ENCODE data around the gene MS4A15. TPM values are rescaled to one million over a fixed set of nuclear protein-coding genes. Genes with fewer than 3 reads are reported as not detected.

The MS4A15 gene
- total and polyA plus RNA-seq, 12 donors, result 0.07 to 0.28 (median 0.23) TPM; not detected in 8

- Histone ChIP-seq H3K4me1 (replicated peaks in 1 of 2) (no peaks in the 10 kb centered on the region), H3K4me3 (no peak overlapping the region), H3K27ac (no peak overlapping the region), H3K27me3 (no peaks in the 10 kb centered on the region), H3K36me3 (replicated peaks in 1 of 2) (no peaks in the 10 kb centered on the region), H3K9me3 (replicated peaks in 1 of 3) (no peaks in the 10 kb centered on the region)
- TF ChIP-seq POLR2A (IDR thresholded peaks at IDR 0.05) (no peak), CTCF (IDR thresholded peaks at IDR 0.05) (no peak)
- DNase-seq, result no peak
- intact Hi-C loops (cut with DNase I), result no loop called here
- WGBS, 4 donors, result 89 to 96% (median 92%) methylated on average over 3 of the region's 3 CpGs
Measured at GRCh38 chr11:60790726-60791125, 34.1 kb downstream of the MS4A15 start.

GRCh38 chr11:60791153-60791933, 34.7 kb downstream of the MS4A15 start:
- intact Hi-C loops (cut with DNase I), result no loop called here
- WGBS, 4 donors, result 87 to 95% (median 90%) methylated on average over 4 of the region's 4 CpGs
- TF ChIP-seq POLR2A (IDR thresholded peaks at IDR 0.05), result no peak
- no peak for TF ChIP-seq CTCF (IDR thresholded peaks at IDR 0.05)
- H3K4me1 ChIP-seq (replicated peaks in 1 of 2), result no peaks in the 10 kb centered on the region
- no peaks in the 10 kb centered on the region for H3K27me3 ChIP-seq
- H3K27ac ChIP-seq, result no peak overlapping the region
- no peak for DNase-seq
- H3K9me3 ChIP-seq (replicated peaks in 1 of 3), result no peaks in the 10 kb centered on the region
- H3K36me3 ChIP-seq (replicated peaks in 1 of 2), result no peaks in the 10 kb centered on the region
- H3K4me3 ChIP-seq, result no peak overlapping the region

- no peak overlapping the region for H3K4me3 ChIP-seq
- no peaks in the 10 kb centered on the region for H3K36me3 ChIP-seq (replicated peaks in 1 of 2)
- 68 to 80% (median 77%) methylated on average over 3 of the region's 3 CpGs for WGBS, 4 donors
- no peak for DNase-seq
- H3K4me1 ChIP-seq (replicated peaks in 1 of 2), result no peaks in the 10 kb centered on the region
- intact Hi-C loops (cut with DNase I), result no loop called here
- H3K27me3 ChIP-seq, result peaks cover 6% of the 10 kb centered on the region
- H3K9me3 ChIP-seq (replicated peaks in 1 of 3), result no peaks in the 10 kb centered on the region
- TF ChIP-seq CTCF (IDR thresholded peaks at IDR 0.05), result no peak
- no peak for TF ChIP-seq POLR2A (IDR thresholded peaks at IDR 0.05)
- no peak overlapping the region for H3K27ac ChIP-seq
Measured at GRCh38 chr11:60792521-60792920, 35.9 kb downstream of the MS4A15 start.

- intact Hi-C loops (cut with DNase I), result no loop called here
- no peak for DNase-seq
- H3K4me1 ChIP-seq (replicated peaks in 1 of 2), result no peaks in the 10 kb centered on the region
- 67 to 78% (median 72%) methylated on average over 2 to 6 of the region's 6 CpGs for WGBS, 4 donors
- H3K9me3 ChIP-seq (replicated peaks in 1 of 3), result no peaks in the 10 kb centered on the region
- no peak for TF ChIP-seq CTCF (IDR thresholded peaks at IDR 0.05)
- no peak for TF ChIP-seq POLR2A (IDR thresholded peaks at IDR 0.05)
- H3K4me3 ChIP-seq, result no peak overlapping the region
- H3K27me3 ChIP-seq, result peaks cover 6% of the 10 kb centered on the region
- H3K36me3 ChIP-seq (replicated peaks in 1 of 2), result no peaks in the 10 kb centered on the region
- H3K27ac ChIP-seq, result no peak overlapping the region
Measured at GRCh38 chr11:60795291-60795690, 38.6 kb downstream of the MS4A15 start.
